Stomach (tissue), 9 donors: ENCODE results near the gene MGAT4B. TPM values are rescaled to one million over a fixed set of nuclear protein-coding genes. Genes with fewer than 3 reads are reported as not detected.
"Not testable (repeated sequence)": the region's sequence is repeated elsewhere in the genome, so short reads cannot be mapped to it uniquely, and the experiment has no call there.

ENCODE experiments used
- DNase-seq, 2 donors: peaks; one replicate each; pipeline versions ENCODE4 v3.0.0 to v3.0.0-alpha.2; 2013 to 2019
- H3K27ac ChIP-seq, 5 donors: fragments of 200-600 bp in 4 of 5; sonication (generic) in 4 of 5; one replicate each; pipeline ENCODE4 v1.5.1; 2013 to 2019; ENCODE audit warnings: mild to moderate bottlenecking in 1 of 5, moderate library complexity in 1 of 5
- H3K27me3 ChIP-seq, 3 donors: fragments of 200-600 bp; sonication (generic); one replicate each; pipeline ENCODE4 v1.5.1; 2017 to 2019; ENCODE audit warnings: mixed run types in 1 of 3
- H3K36me3 ChIP-seq, 4 donors: fragments of 200-600 bp; sonication (generic); 1 replicate in 3 of 4; 2 replicates in 1 of 4; pipeline ENCODE4 v1.5.1; 2016 to 2019
- H3K4me1 ChIP-seq, 4 donors: fragments of 200-600 bp; sonication (generic); one replicate each; pipeline ENCODE4 v1.5.1; 2016 to 2019
- H3K4me3 ChIP-seq, 4 donors: fragments of 200-600 bp; sonication (generic) in 3 of 4; one replicate each; pipeline ENCODE4 v1.5.1; 2016 to 2019; ENCODE audit warnings: mild to moderate bottlenecking in 1 of 4
- H3K9me3 ChIP-seq, 4 donors: fragments of 200-600 bp; sonication (generic); one replicate each; pipeline ENCODE4 v1.5.1; 2016 to 2019
- CTCF ChIP-seq, 7 experiments: fragments of 450-650 bp in 4 of 7; fragments of 200-600 bp in 3 of 7; sonication (generic) in 3 of 7; IDR thresholded peaks; one replicate each; pipeline ENCODE4 v1.5.1; 2016 to 2019; ENCODE audit warnings: antibody characterized with exemption in 7 of 7, control low read depth in 2 of 7, mild to moderate bottlenecking in 1 of 7
- EP300 ChIP-seq: sonication (generic); formaldehyde crosslinking; IDR thresholded peaks from one replicate; pipeline ENCODE4 v1.6.1; 2017; ENCODE audit warnings: antibody characterized with exemption
- POLR2A ChIP-seq, 4 donors: fragments of 450-650 bp; IDR thresholded peaks; one replicate each; pipeline ENCODE4 v1.6.1; 2016; ENCODE audit warnings: antibody characterized with exemption in 4 of 4, control low read depth in 2 of 4, mild to moderate bottlenecking in 1 of 4, moderate library complexity in 1 of 4
- POLR2AphosphoS5 ChIP-seq, 3 donors: sonication (generic); formaldehyde crosslinking; IDR thresholded peaks; one replicate each; pipeline ENCODE4 v1.6.1; 2016; ENCODE audit warnings: antibody characterized with exemption in 3 of 3
- WGBS, 5 donors: extraction: QIAGEN DNeasy Blood & Tissue Kit in 3 of 5; methylation state at CpG; one replicate each; pipeline versions ENCODE4 v1.1.5 to v1.1.7; 2013 to 2018; 5-methylcytosine and 5-hydroxymethylcytosine counted together
- intact Hi-C: fragments of 100-400 bp; cut with DNase I; formaldehyde crosslinking; loops from one replicate; pipeline ENCODE4 v1.15.1; 2023; ENCODE audit warnings: low total_unique reads
- polyA plus RNA-seq, 3 donors: library from polyadenylated mRNA; stranded (reverse); fragments of 200-250 nt; gene quantifications; one replicate each; pipeline ENCODE4 v1.2.3, GENCODE V29; 2013
- total RNA-seq, 5 donors: library from RNA; depleted of rRNA; stranded (reverse); fragments of >200 nt; gene quantifications; one replicate each; pipeline versions ENCODE4 v1.1.0 to v1.2.3, GENCODE V29; 2014 to 2016
- donor health status: healthy with polysubstance abuse.
- donor health status: Bipolar disorder and iron deficiency.
- donor health status: healthy.

Gene MGAT4B
- total and polyA plus RNA-seq, 8 donors, result 85.0 to 617 (median 152) TPM

DNA sequence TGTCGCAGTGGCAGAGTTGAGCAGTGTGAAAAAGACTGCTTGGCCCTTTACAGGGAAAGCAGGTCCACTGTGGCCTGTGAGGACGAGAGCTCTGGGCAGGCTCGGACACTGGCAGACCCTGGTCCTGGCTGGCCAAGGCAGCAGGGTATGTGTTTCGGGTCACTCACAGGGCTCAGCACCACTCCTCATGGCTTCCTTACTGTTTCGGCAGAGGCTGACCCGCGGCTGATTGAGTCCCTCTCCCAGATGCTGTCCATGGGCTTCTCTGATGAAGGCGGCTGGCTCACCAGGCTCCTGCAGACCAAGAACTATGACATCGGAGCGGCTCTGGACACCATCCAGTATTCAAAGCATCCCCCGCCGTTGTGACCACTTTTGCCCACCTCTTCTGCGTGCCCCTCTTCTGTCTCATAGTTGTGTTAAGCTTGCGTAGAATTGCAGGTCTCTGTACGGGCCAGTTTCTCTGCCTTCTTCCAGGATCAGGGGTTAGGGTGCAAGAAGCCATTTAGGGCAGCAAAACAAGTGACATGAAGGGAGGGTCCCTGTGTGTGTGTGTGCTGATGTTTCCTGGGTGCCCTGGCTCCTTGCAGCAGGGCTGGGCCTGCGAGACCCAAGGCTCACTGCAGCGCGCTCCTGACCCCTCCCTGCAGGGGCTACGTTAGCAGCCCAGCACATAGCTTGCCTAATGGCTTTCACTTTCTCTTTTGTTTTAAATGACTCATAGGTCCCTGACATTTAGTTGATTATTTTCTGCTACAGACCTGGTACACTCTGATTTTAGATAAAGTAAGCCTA lies 29.8 kb upstream of the MGAT4B start:
- TF ChIP-seq POLR2A (IDR thresholded peaks at IDR 0.05) (no peak), CTCF (IDR thresholded peaks at IDR 0.05) (peak in 1 of 7 experiments; percentile 7), POLR2AphosphoS5 (IDR thresholded peaks at IDR 0.05) (peak in 1 of 3 donors; percentile 81), EP300 (no peak)
- peak in 1 of 2 donors; percentile 78 for DNase-seq
- Histone ChIP-seq H3K27ac (peak overlapping the region in 4 of 5 donors; percentile 34 to 72 (median 66)), H3K9me3 (no peaks in the 10 kb centered on the region), H3K4me1 (peaks cover 7 to 48% (median 19%) of the 10 kb centered on the region in 4 donors), H3K36me3 (peaks cover 69 to 97% (median 93%) of the 10 kb centered on the region in 4 donors), H3K27me3 (no peaks in the 10 kb centered on the region), H3K4me3 (no peak overlapping the region)
- 72 to 81% (median 76%) methylated on average over 15 to 19 of the region's 19 CpGs for WGBS, 5 donors
- intact Hi-C loops, result no loop called here

DNA sequence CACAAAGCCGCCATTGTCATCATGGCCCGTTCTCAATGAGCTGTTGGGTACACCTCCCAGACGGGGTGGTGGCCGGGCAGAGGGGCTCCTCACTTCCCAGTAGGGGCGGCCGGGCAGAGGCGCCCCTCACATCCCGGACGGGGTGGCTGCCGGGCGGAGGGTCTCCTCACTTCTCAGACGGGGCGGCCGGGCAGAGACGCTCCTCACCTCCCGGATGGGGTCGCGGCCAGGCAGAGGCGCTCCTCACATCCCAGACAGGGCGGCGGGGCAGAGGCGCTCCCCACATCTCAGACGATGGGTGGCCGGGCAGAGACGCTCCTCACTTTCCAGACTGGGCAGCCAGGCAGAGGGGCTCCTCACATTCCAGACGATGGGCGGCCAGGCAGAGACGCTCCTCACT lies 28.2 kb upstream of the MGAT4B start:
- 90 to 96% (median 94%) methylated on average over 2 to 23 of the region's 28 CpGs for WGBS, 5 donors
- H3K4me3 ChIP-seq, H3K27ac ChIP-seq, DNase-seq, H3K27me3 ChIP-seq, intact Hi-C loops, H3K9me3 ChIP-seq: not testable (repeated sequence)
- Histone ChIP-seq H3K4me1 (peaks cover 7 to 62% (median 22%) of the 10 kb centered on the region in 4 donors), H3K36me3 (peaks cover 85 to 97% (median 93%) of the 10 kb centered on the region in 4 donors)

GRCh38 chr5:179834120-179834519 lies 27.5 kb upstream of the MGAT4B start:
- 86 to 91% (median 88%) methylated on average over 8 of the region's 8 CpGs for WGBS, 5 donors
- no peak overlapping the region for H3K27ac ChIP-seq
- no peak overlapping the region for H3K4me3 ChIP-seq
- intact Hi-C loops, result no loop called here
- DNase-seq, result no peak
- H3K36me3 ChIP-seq, result peaks cover 87 to 97% (median 94%) of the 10 kb centered on the region in 4 donors
- no peaks in the 10 kb centered on the region for H3K9me3 ChIP-seq
- H3K27me3 ChIP-seq, result no peaks in the 10 kb centered on the region
- H3K4me1 ChIP-seq, result peaks cover 7 to 69% (median 24%) of the 10 kb centered on the region in 4 donors
- TF ChIP-seq EP300, result no peak
- TF ChIP-seq CTCF (IDR thresholded peaks at IDR 0.05), result no peak
- no peak for TF ChIP-seq POLR2A (IDR thresholded peaks at IDR 0.05)
- TF ChIP-seq POLR2AphosphoS5 (IDR thresholded peaks at IDR 0.05), result no peak

- intact Hi-C loops, result no loop called here
- Histone ChIP-seq H3K4me3 (no peak overlapping the region), H3K36me3 (peaks cover 90 to 97% (median 95%) of the 10 kb centered on the region in 4 donors), H3K27ac (peak overlapping the region in 2 of 5 donors; percentile 2 to 4), H3K27me3 (no peaks in the 10 kb centered on the region), H3K9me3 (no peaks in the 10 kb centered on the region), H3K4me1 (peaks cover 7 to 73% (median 26%) of the 10 kb centered on the region in 4 donors)
- TF ChIP-seq CTCF (IDR thresholded peaks at IDR 0.05) (no peak), POLR2AphosphoS5 (IDR thresholded peaks at IDR 0.05) (no peak), EP300 (no peak), POLR2A (IDR thresholded peaks at IDR 0.05) (no peak)
- no peak for DNase-seq
- 98 to 100% (median 99%) methylated on average over 3 of the region's 3 CpGs for WGBS, 5 donors
These were observed 27.0 kb upstream of the MGAT4B start for GRCh38 chr5:179833709-179834070.
